ENCODE data around the gene NMRK1.
A peak's percentile ranks its signal among the peaks of the same experiment; 100 is the strongest.

The NMRK1 gene

GRCh38 chr9:75027187-75028107 lies 60.5 kb downstream of the NMRK1 start:
- TF ChIP-seq CTCF (IDR thresholded peaks at IDR 0.05; ENCODE audit: low read depth, low read length), result no peak
- Histone ChIP-seq H3K9me3 (no peaks in the 10 kb centered on the region), H3K4me1 (no peaks in the 10 kb centered on the region), H3K4me3 (ENCODE audit: low read depth, low read length) (peak overlapping the region; percentile 95), H3K27me3 (no peaks in the 10 kb centered on the region), H3K36me3 (no peaks in the 10 kb centered on the region)
- DNase-seq, result peak; percentile 65

- DNase-seq, result no peak
- no peak overlapping the region for H3K4me3 ChIP-seq (ENCODE audit: low read depth, low read length)
- no peaks in the 10 kb centered on the region for H3K4me1 ChIP-seq
- no peak for TF ChIP-seq CTCF (IDR thresholded peaks at IDR 0.05; ENCODE audit: low read depth, low read length)
- no peaks in the 10 kb centered on the region for H3K27me3 ChIP-seq
- no peaks in the 10 kb centered on the region for H3K36me3 ChIP-seq
- no peaks in the 10 kb centered on the region for H3K9me3 ChIP-seq
Observed at GRCh38 chr9:75023846-75024245, 64.1 kb downstream of the NMRK1 start.

- TF ChIP-seq CTCF (IDR thresholded peaks at IDR 0.05; ENCODE audit: low read depth, low read length), result no peak
- no peak for DNase-seq
- peaks cover 3% of the 10 kb centered on the region; the same call in 1 of the 2 replicates for H3K36me3 ChIP-seq
Observed at GRCh38 chr9:75019654-75020053, 68.3 kb downstream of the NMRK1 start.

GRCh38 chr9:75019022-75019421 lies 68.9 kb downstream of the NMRK1 start:
- TF ChIP-seq CTCF (IDR thresholded peaks at IDR 0.05; ENCODE audit: low read depth, low read length), result no peak
- Histone ChIP-seq H3K27me3 (no peaks in the 10 kb centered on the region), H3K36me3 (peaks cover 3% of the 10 kb centered on the region; the same call in 1 of the 2 replicates), H3K9me3 (no peaks in the 10 kb centered on the region), H3K4me1 (peaks cover 5% of the 10 kb centered on the region; the same call in 1 of the 2 replicates), H3K4me3 (ENCODE audit: low read depth, low read length) (no peak overlapping the region)
- no peak for DNase-seq

More at GRCh38 chr9:75019654-75020053, 68.3 kb downstream of the NMRK1 start:
- Histone ChIP-seq H3K4me3 (ENCODE audit: low read depth, low read length) (no peak overlapping the region), H3K27me3 (no peaks in the 10 kb centered on the region), H3K9me3 (no peaks in the 10 kb centered on the region), H3K4me1 (peaks cover 5% of the 10 kb centered on the region; the same call in 1 of the 2 replicates)

- no peak overlapping the region for H3K4me3 ChIP-seq (ENCODE audit: low read depth, low read length)
- TF ChIP-seq CTCF (IDR thresholded peaks at IDR 0.05; ENCODE audit: low read depth, low read length), result no peak
- H3K4me1 ChIP-seq, result peaks cover 5% of the 10 kb centered on the region; the same call in 1 of the 2 replicates
Observed at GRCh38 chr9:75017378-75017777, 70.6 kb downstream of the NMRK1 start.

GRCh38 chr9:75013735-75014134 lies 74.2 kb downstream of the NMRK1 start:
- H3K27me3 ChIP-seq, result no peaks in the 10 kb centered on the region
- peaks cover 5% of the 10 kb centered on the region; the same call in 1 of the 2 replicates for H3K4me1 ChIP-seq
- H3K4me3 ChIP-seq (ENCODE audit: low read depth, low read length), result no peak overlapping the region
- no peak for DNase-seq
- H3K36me3 ChIP-seq, result peaks cover 15% of the 10 kb centered on the region
- no peaks in the 10 kb centered on the region; the same call in 1 of the 2 replicates for H3K9me3 ChIP-seq
- no peak for TF ChIP-seq CTCF (IDR thresholded peaks at IDR 0.05; ENCODE audit: low read depth, low read length)

More at GRCh38 chr9:75017378-75017777, 70.6 kb downstream of the NMRK1 start:
- DNase-seq, result no peak
- peaks cover 3% of the 10 kb centered on the region; the same call in 1 of the 2 replicates for H3K36me3 ChIP-seq
- no peaks in the 10 kb centered on the region for H3K9me3 ChIP-seq
- H3K27me3 ChIP-seq, result no peaks in the 10 kb centered on the region

Data from BE2C (cell line).